Activated T-cell treated with anti-CD3 and anti-CD28 coated beads for 24 hours (primary cell): ENCODE measurements around the gene NBR1.
A peak's percentile ranks its signal among the peaks of the same experiment; 100 is the strongest.
"Not testable (repeated sequence)": the region's sequence is repeated elsewhere in the genome, so short reads cannot be mapped to it uniquely, and the experiment has no call there.

ENCODE experiments used
- DNase-seq: peaks from one replicate; pipeline ENCODE4 v3.0.0-alpha.2; 2020; ENCODE audit warnings: low read depth

Gene NBR1

GRCh38 chr17:43159232-43159631 is 11.8 kb upstream of the NBR1 start:
- not testable (repeated sequence) for DNase-seq

DNA sequence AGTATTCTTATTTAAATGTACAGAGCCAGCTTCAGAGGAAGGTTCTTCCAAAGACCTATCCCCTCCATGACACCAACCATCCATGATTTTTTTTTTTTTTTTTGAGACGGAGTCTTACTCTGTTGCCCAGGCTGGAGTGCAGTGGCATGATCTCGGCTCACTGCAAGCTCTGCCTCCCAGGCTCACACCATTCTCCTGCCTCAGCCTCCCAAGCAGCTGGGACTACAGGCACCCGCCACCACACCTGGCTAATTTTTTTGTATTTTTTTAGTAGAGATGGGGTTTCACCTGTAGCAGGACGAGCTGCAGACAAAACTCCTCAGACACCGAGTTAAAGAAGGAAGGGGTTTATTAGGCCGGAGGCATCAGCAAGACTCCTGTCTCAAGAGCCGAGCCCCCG is 11.1 kb upstream of the NBR1 start:
- DNase-seq: not testable (repeated sequence)

GRCh38 chr17:43165971-43166370 is 5.0 kb upstream of the NBR1 start:
- DNase-seq: not testable (repeated sequence)

DNA sequence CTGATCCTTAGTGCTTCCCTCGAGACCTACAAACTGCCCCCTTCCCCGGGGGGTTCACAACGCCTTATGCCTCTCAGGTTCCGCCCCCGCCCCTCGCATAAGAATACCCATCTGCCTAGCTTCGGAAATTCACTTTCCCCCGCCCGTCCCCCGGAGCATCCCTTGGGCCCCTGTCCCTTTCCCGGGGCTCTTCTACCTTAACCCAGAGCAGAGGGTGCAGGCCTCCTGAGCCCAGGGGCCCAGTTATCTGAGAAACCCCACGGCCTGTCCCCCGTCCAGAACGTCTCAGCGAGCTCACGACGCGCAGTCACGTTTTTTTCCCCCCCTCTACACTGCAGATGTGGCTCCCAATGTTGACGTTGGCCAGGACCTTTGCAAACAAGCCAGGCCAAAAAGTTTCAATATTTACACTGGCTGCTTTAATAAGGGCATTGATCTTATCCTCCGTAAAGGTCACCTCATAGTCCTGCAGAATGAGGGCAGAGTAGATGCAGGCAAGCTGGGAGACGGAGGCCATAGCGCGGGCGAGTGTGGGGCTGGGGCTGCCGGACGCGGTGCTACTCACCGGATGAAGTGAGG is 1.4 kb upstream of the NBR1 start:
- no peak for DNase-seq

DNA sequence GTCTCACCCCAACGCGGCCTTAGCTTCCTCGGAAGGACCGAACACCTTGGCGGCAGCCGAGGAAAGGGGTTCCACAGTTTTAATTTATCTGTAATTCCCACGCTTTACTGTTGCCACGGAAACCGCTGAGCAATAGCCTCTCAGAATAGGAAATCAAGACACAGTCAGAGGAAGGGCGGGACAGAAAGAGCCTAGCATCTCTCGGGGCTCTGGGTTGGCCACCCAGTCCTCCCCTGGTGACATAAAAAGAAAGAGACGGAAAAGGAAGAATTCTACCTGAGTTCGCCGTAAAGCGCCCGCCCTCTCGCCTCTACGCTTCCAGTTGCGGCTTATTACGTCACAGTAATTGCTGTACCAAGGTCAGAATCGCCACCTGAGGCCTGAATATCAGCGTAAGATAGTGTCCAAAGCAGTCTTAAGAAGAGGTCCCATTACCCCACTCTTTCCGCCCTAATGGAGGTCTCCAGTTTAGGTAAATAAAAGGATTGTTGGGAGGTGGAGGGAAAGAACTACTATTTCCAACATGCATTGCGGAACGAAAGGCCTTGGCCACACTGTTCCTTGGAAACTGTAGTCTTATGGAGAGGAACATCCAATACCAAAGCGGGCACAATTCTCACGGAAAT is 761 bp upstream of the NBR1 start:
- peak; percentile 81 for DNase-seq

- DNase-seq: no peak
These were observed 823 bp downstream of the NBR1 start for GRCh38 chr17:43171586-43172487.

GRCh38 chr17:43175213-43176118 is 4.5 kb downstream of the NBR1 start:
- no peak for DNase-seq

GRCh38 chr17:43176119-43176570 is 5.1 kb downstream of the NBR1 start:
- DNase-seq: no peak

DNA sequence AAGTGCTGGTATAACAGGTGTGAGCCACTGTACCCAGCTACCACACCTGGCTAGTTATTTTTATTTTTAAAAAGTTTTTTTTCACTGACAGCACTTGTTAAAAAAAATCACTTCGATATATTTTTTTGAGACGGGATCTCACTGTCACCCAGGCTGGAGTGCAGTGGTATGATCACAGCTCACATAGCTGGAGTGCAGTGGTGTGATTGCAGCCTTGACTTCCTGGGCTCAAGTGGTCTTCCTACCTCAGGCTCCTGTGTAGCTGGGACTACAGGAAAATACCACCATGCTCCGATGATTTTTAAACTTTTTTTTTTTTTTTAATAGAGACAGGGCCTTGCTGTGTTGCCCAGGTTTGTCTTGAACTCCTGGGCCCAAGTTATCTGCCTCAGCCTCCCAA is 12.9 kb downstream of the NBR1 start:
- DNase-seq: no peak

- not testable (repeated sequence) for DNase-seq
These were observed 15.6 kb downstream of the NBR1 start for GRCh38 chr17:43186656-43187055.

DNA sequence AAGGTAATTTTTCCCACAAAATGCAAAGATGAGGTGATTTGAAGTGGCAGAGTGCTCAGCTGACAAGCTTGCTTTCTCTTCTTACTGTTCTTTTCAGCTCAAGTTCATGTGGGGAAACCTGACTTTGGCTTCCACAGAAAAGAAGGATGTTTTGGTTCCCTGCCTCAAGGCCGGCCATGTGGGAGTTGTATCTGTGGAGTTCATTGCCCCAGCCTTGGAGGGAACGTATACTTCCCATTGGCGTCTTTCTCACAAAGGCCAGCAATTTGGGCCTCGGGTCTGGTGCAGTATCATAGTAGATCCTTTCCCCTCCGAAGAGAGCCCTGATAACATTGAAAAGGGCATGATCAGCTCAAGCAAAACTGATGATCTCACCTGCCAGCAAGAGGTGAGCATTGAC is 22.2 kb downstream of the NBR1 start:
- DNase-seq: no peak

GRCh38 chr17:43199633-43200032 is 28.6 kb downstream of the NBR1 start:
- no peak for DNase-seq

GRCh38 chr17:43200127-43200526 is 29.1 kb downstream of the NBR1 start:
- DNase-seq: no peak

- not testable (repeated sequence) for DNase-seq
These were observed 32.0 kb downstream of the NBR1 start for GRCh38 chr17:43203013-43203412.

DNA sequence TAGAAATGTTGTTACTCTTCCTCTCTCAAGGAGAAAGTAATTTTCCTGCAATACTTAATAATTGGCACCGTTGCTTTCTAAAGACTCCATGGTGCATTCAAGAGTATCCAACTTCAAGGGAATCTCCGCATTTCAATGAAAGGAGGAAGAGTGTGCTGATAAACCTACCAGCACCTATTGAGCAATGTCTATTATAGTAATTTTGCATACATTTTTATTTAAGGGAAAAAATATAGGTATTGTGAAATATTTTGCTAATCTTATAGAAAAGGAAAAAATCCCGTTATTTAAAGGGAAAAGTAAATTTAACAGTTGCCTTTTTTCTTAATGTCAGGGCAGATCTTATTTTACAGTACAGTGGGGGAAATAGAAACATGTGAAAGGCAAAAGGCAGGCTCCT is 39.6 kb downstream of the NBR1 start:
- DNase-seq: no peak

DNA sequence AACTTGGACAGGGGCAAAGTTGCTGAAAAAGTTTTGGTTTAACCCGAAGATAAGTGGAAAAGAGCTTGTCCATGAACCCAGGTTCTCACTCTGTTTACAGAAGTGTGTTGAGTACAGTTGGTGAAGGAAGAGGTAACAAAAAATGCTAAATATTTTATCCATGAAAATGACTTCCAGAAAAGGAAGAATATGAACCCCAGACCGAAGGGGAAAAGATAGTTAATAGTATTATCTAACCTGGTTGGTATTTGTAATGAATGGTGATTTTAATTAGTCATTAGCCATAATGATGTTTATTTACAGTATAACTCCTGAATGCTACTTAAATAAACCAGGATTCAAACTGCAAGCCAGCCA is 40.1 kb downstream of the NBR1 start:
- DNase-seq: no peak

DNA sequence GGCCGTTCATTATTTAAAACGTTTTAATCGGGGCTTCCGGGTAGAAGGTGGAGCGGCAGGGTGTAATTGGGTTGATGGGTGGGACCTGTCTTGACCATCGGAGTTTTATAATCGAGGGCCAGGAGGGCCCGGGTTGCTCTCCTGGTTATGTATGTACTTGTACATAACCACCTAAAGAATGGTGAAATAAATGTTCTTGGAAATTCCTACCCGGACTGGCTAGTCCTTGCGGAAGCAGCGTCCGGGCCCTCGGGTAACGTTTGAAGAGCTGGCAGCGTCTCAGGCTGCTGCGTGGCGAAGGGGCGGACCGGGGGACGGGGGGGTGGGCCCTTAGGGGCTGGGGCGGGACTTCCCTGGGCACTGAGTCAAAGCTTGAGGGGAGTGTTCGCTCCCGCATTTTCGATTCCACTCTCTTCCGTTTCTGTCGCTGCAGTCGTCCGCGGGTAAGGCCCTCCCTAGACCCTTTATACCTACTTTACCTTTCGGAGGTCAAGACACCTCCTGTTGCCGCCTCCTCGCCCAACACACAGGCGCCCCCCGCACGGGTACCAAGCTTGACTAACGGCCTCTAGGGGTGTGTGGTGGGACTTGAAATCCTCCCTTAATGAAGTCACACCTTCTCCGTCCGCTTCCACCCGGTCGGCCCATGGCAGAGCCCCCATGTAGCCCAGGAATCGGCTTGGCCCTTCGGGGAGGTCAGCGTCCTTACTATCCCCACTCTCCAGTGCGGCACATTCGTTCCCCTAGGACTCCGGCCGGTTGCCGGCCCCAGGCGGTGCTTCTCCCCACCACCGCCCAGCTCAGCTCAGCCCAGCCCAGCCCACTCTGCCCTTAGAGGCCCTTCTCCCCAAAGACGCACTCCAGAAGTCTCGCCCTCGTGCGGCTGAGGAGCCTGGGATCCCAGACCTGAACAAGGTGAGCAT is 40.7 kb downstream of the NBR1 start, which contains the start of gene TMEM106A:
TSS of gene TMEM106A (plus strand) at position 396 of the 923 bp plus-strand sequence. CDS start 1,167 bp downstream, outside the sequence.
- DNase-seq: peak; percentile 60

- no peak for DNase-seq
These were observed 41.9 kb downstream of the NBR1 start for GRCh38 chr17:43212641-43213490.

DNA sequence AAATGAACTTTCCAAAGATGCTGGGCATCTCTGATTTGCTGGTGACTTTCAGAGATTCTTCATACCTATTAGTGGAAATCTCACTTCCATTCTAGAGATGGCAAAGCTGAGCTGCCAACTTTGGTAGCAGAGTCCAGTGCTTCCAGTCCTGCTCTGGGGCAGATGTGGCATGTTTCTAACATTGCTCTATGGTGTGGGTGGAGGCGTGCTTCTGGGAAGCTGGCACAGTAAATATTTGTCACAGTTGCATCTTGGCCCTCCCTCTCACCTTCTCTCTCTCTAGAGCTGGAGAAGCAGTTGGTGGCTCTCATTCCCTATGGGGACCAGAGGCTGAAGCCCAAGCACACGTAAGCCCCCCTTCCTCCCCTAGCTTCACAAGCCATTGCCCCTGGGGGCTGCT is 42.5 kb downstream of the NBR1 start:
- no peak for DNase-seq

- no peak for DNase-seq
These were observed 44.3 kb downstream of the NBR1 start for GRCh38 chr17:43215341-43215740.
